GM23248 (cell line): Measurements from ENCODE around the gene RPS6KA3.

Experiments
- EZH2 ChIP-seq: fragments of 200-600 bp; sonication (generic); IDR thresholded peaks from 2 replicates; pipeline ENCODE4 v1.6.1; 2018; ENCODE audit warnings: antibody characterized with exemption, mild to moderate bottlenecking; ENCODE audit not compliant: insufficient read depth, poor library complexity, severe bottlenecking
- EZH2phosphoT487 ChIP-seq: fragments of 200-600 bp; sonication (generic); IDR thresholded peaks from 2 replicates; pipeline ENCODE4 v1.6.1; 2018; ENCODE audit warnings: antibody characterized with exemption, moderate library complexity, mild to moderate bottlenecking, low read depth; ENCODE audit not compliant: insufficient read depth

DNA sequence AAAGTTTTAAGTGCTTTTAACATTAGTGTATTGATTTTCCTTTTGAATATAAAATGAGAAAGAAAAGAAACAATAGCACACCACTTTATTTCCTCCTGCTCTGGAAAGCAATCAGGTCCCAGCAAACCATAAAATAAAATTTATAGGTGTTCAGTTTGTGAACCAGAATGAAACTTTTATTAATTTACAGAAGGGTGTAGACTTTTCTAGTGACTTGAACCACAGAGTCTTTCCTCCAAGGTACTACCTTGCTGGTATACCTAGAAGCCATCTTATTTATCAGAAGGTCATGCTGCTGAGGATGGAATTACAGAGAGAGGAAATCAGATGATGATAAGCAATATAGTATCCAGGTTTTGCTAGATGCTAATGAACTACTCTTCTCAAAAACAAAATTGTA is 27.6 kb upstream of the RPS6KA3 start:
- no peak for TF ChIP-seq EZH2
- TF ChIP-seq EZH2phosphoT487: no peak
